Activated effector memory CD4-positive, alpha-beta T cell treated with anti-CD3 and anti-CD28 coated beads, Interleukin-2, amount 50 U/mL, for 16 hours (primary cell): ENCODE measurements around the gene UGGT2.
"Not testable (repeated sequence)": the region's sequence is repeated elsewhere in the genome, so short reads cannot be mapped to it uniquely, and the experiment has no call there.

Experiments used
- DNase-seq: peaks from one replicate; pipeline ENCODE4 v3.0.0-alpha.2; 2020

UGGT2 gene

GRCh38 chr13:95793781-95794180 is 259.4 kb downstream of the UGGT2 start:
- no peak for DNase-seq

DNA sequence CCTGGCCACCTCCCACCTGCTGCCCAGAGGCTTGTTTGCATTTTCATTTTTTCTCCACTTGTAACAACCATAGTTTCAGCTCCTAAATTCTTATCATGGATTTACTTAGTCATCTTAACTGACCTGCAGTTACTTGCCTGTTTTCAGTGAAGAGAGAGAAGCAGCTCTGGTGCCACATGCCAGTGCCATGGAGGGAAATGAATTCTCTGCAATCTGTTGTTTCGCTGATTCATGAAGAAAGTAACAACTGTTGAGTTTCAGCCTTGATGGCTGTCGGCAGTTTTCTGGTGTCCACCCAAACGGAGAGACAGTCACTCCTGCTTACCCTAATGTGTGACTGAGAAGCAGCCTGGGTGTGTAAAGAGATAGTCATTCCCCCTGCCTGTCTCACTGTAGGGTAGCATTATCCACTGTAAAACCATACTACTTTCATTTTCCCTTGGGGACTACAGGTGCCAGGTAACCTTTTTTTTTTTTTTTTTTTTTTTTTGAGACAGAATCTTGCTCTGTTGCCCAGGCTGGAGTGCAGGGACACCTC is 260.1 kb downstream of the UGGT2 start:
- DNase-seq: no peak

GRCh38 chr13:95791084-95791722 is 262.0 kb downstream of the UGGT2 start:
- DNase-seq: no peak

DNA sequence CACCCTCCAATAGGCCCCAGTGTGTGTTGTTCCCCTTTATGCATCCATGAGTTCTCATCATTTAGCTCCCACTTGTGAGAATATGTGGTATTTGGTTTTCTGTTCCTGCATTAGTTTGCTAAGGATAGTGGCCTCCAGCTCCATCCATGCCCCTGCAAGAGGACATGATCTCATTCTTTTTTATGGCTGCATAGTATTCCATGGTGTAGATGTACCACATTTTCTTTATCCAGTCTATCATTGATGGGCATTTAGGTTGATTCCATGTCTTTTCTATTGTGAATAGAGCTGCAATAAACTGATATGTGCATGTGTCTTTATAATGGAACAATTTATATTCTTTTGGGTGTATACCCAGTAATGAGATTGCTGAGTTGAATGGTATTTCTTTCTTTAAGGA is 263.9 kb downstream of the UGGT2 start:
- DNase-seq: not testable (repeated sequence)

- no peak for DNase-seq
These were observed 265.1 kb downstream of the UGGT2 start for GRCh38 chr13:95788100-95788463.

- DNase-seq: no peak
These were observed 265.7 kb downstream of the UGGT2 start for GRCh38 chr13:95787356-95788099.

- no peak for DNase-seq
These were observed 268.3 kb downstream of the UGGT2 start for GRCh38 chr13:95784900-95785290.

DNA sequence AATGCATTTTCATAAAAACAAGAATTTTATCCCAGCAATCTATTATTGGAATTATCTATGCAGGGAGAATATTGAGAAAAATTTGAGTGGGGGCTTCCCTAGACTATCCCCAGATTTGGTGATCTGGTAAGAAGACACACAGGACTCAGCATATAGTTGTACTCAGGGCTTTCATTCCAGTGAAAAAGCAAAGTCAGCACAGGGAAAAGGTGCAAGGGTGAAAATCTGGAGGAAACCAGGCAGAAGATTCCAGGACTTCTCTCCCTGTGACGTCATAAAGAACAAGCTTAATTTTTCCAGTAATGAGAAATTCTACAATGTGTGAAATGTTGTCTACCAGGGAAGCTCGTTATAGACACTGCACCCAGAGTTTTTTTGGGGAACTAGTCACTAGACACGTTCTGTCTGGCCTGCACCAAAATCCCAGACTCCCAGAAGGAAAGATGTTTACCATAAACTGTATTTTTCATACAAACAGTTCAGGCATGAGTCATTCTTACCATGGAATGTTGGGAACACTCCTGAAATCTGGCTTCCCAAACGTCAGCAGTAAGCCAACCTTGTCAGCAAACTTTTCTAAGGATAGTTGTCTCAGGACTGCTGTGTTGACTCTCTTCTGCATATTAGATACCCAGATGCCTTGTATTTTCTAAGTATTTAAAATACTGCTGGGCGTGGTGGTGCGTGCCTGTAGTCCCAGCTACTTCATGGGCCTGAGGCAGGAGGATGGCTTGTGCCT is 268.9 kb downstream of the UGGT2 start:
- no peak for DNase-seq

DNA sequence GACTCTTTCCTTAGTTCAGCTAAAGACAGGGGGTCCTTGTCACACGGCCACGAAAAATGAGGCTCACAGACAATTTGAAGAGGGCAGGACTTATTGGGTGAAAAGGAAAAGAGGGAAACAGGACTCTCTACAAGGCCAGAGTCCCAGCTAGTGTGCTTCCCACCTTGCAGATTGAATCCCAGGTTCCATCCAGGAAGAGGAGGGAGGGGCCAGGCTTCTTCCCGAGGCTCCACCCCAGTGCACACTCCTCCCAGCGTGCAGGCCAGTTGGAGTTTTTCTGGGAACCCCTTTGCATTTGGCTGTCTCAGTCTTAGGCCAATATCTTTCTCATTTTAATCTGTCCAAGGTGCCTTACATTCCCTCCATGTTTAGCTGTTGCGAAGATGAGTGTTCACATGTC is 269.5 kb downstream of the UGGT2 start:
- no peak for DNase-seq

- DNase-seq: not testable (repeated sequence)
These were observed 271.3 kb downstream of the UGGT2 start for GRCh38 chr13:95781940-95782339.

DNA sequence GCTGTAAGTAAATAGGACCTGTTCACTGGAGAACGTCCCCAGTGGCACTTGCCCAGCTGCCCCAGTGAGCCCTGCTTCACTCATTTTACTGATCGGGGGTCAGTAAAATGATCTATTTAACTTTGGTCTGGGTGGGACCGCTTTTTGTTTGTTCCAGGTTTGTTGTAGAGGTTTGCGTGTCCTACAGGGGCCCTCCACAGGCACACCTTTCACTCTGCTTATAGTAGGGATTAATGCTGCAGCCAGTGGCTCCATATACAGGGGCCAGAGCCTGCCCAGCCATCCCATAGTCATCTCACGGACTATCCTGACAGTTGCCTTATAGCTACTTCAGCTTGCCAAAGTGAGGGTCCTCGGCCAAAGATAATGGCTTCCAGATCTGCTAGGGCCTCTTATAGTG is 272.2 kb downstream of the UGGT2 start:
- no peak for DNase-seq

- no peak for DNase-seq
These were observed 273.7 kb downstream of the UGGT2 start for GRCh38 chr13:95779522-95779921.

GRCh38 chr13:95771905-95772304 is 281.3 kb downstream of the UGGT2 start:
- no peak for DNase-seq

GRCh38 chr13:95763601-95764000 is 289.6 kb downstream of the UGGT2 start:
- no peak for DNase-seq

- DNase-seq: not testable (repeated sequence)
These were observed 290.6 kb downstream of the UGGT2 start for GRCh38 chr13:95762626-95763025.

- no peak for DNase-seq
These were observed 297.1 kb downstream of the UGGT2 start for GRCh38 chr13:95756072-95756471.

DNA sequence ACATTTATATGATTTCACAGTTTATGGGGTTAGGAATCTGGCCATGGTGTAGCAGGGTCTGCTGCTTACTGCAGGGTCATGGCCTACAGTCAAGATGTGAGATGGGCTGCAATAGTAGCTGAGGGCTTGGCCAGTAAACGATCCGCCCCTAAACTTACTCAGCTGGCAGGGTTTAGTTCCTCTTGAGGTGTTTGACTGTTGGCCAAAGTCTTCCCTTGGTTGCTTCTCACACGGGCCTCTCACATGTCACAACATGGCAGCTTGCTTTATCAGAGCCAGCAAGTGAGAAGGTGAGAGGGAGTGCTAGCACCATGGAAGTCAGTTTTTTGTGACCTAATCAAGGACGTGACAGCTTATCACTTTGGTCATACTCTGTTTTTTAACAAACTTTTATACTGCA is 299.1 kb downstream of the UGGT2 start:
- DNase-seq: no peak

GRCh38 chr13:95752677-95753076 is 300.5 kb downstream of the UGGT2 start:
- no peak for DNase-seq
